ENCODE measurements around the gene STK17A.

GRCh38 chr7:43560742-43561330 lies 22.1 kb upstream of the STK17A start:
- TF ChIP-seq POLR2AphosphoS5 (IDR thresholded peaks at IDR 0.05; ENCODE audit: low read depth, low read length), result no peak
- no peak for TF ChIP-seq CTCF (IDR thresholded peaks at IDR 0.05)
